HL-60 (cell line): ENCODE results near the gene SLC37A3.

Source experiments
- GABPA ChIP-seq: IDR thresholded peaks from 2 replicates; pipeline ENCODE4 v1.6.1; 2012; ENCODE audit warnings: low read depth
- POLR2AphosphoS5 ChIP-seq: IDR thresholded peaks from 2 replicates; pipeline ENCODE4 v1.6.1; 2012; ENCODE audit warnings: low read depth
- SPI1 ChIP-seq: IDR thresholded peaks from 2 replicates; pipeline ENCODE4 v1.6.1; 2012; ENCODE audit warnings: low read depth, mild to moderate bottlenecking, borderline replicate concordance
- TF ChIP-seq, protein P1 (sequence below): IDR thresholded peaks from one replicate; pipeline ENCODE4 v1.5.1; 2011; ENCODE audit warnings: low read length, control low read depth, inconsistent platforms; ENCODE audit not compliant: insufficient read depth
- TF ChIP-seq, protein P2 (sequence below): IDR thresholded peaks from 2 replicates; pipeline ENCODE4 v1.6.1; 2012; ENCODE audit warnings: low read depth; ENCODE audit not compliant: insufficient replicate concordance

- TF ChIP-seq SPI1 (no peak), POLR2AphosphoS5 (no peak), GABPA (no peak)
- TF ChIP-seq, protein P1, sequence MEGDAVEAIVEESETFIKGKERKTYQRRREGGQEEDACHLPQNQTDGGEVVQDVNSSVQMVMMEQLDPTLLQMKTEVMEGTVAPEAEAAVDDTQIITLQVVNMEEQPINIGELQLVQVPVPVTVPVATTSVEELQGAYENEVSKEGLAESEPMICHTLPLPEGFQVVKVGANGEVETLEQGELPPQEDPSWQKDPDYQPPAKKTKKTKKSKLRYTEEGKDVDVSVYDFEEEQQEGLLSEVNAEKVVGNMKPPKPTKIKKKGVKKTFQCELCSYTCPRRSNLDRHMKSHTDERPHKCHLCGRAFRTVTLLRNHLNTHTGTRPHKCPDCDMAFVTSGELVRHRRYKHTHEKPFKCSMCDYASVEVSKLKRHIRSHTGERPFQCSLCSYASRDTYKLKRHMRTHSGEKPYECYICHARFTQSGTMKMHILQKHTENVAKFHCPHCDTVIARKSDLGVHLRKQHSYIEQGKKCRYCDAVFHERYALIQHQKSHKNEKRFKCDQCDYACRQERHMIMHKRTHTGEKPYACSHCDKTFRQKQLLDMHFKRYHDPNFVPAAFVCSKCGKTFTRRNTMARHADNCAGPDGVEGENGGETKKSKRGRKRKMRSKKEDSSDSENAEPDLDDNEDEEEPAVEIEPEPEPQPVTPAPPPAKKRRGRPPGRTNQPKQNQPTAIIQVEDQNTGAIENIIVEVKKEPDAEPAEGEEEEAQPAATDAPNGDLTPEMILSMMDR, result no peak
- TF ChIP-seq, protein P2, sequence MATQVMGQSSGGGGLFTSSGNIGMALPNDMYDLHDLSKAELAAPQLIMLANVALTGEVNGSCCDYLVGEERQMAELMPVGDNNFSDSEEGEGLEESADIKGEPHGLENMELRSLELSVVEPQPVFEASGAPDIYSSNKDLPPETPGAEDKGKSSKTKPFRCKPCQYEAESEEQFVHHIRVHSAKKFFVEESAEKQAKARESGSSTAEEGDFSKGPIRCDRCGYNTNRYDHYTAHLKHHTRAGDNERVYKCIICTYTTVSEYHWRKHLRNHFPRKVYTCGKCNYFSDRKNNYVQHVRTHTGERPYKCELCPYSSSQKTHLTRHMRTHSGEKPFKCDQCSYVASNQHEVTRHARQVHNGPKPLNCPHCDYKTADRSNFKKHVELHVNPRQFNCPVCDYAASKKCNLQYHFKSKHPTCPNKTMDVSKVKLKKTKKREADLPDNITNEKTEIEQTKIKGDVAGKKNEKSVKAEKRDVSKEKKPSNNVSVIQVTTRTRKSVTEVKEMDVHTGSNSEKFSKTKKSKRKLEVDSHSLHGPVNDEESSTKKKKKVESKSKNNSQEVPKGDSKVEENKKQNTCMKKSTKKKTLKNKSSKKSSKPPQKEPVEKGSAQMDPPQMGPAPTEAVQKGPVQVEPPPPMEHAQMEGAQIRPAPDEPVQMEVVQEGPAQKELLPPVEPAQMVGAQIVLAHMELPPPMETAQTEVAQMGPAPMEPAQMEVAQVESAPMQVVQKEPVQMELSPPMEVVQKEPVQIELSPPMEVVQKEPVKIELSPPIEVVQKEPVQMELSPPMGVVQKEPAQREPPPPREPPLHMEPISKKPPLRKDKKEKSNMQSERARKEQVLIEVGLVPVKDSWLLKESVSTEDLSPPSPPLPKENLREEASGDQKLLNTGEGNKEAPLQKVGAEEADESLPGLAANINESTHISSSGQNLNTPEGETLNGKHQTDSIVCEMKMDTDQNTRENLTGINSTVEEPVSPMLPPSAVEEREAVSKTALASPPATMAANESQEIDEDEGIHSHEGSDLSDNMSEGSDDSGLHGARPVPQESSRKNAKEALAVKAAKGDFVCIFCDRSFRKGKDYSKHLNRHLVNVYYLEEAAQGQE, result no peak
These were observed 2.1 kb upstream of the SLC37A3 start for GRCh38 chr7:140400381-140400780.
